Epithelial cell of esophagus (primary cell): Measurements from ENCODE around the gene LMF1.

Experiments
- DNase-seq: peaks from one replicate; pipeline ENCODE4 v3.0.0; 2010; ENCODE audit warnings: low read depth
- H3K4me3 ChIP-seq: 2 replicates; pipeline ENCODE4 v1.5.1; 2011; ENCODE audit warnings: mild to moderate bottlenecking, low read length, control low read depth
- CTCF ChIP-seq: IDR thresholded peaks from 2 replicates; pipeline ENCODE4 v1.5.1; 2011; ENCODE audit warnings: low read depth, mild to moderate bottlenecking, low read length, control low read depth, inconsistent platforms; ENCODE audit not compliant: insufficient read depth; ENCODE audit errors: missing control alignments

Gene LMF1

GRCh38 chr16:977896-978295 lies 7.1 kb upstream of the LMF1 start:
- no peak overlapping the region for H3K4me3 ChIP-seq
- no peak for TF ChIP-seq CTCF
- no peak for DNase-seq

GRCh38 chr16:977081-977701 lies 6.4 kb upstream of the LMF1 start:
- no peak for DNase-seq
- no peak for TF ChIP-seq CTCF
- H3K4me3 ChIP-seq, result no peak overlapping the region

GRCh38 chr16:976389-976931 lies 5.7 kb upstream of the LMF1 start:
- no peak for DNase-seq
- TF ChIP-seq CTCF, result no peak
- no peak overlapping the region for H3K4me3 ChIP-seq

GRCh38 chr16:975291-975690 lies 4.5 kb upstream of the LMF1 start:
- H3K4me3 ChIP-seq, result no peak overlapping the region
- no peak for DNase-seq
- TF ChIP-seq CTCF, result no peak

GRCh38 chr16:974611-975261 lies 4.0 kb upstream of the LMF1 start:
- DNase-seq, result no peak
- TF ChIP-seq CTCF, result no peak
- no peak overlapping the region for H3K4me3 ChIP-seq

- no peak for DNase-seq
- TF ChIP-seq CTCF, result no peak
- no peak overlapping the region for H3K4me3 ChIP-seq
Measured at GRCh38 chr16:974001-974601, 3.3 kb upstream of the LMF1 start.
